Upper lobe of left lung (tissue), 4 donors: ENCODE data around the gene SIAH3.

Experiments used
- CTCF ChIP-seq, 6 experiments: fragments of 450-650 bp in 4 of 6; fragments of 200-600 bp in 2 of 6; sonication (generic) in 2 of 6; IDR thresholded peaks; one replicate each; pipeline ENCODE4 v1.5.1; 2016 to 2019; ENCODE audit warnings: antibody characterized with exemption in 6 of 6
- EP300 ChIP-seq, 4 donors: sonication (generic); formaldehyde crosslinking; IDR thresholded peaks; one replicate each; pipeline ENCODE4 v1.5.1; 2017; ENCODE audit warnings: antibody characterized with exemption in 4 of 4, control low read depth in 2 of 4
- POLR2A ChIP-seq, 4 donors: fragments of 450-650 bp; IDR thresholded peaks; one replicate each; pipeline ENCODE4 v1.5.1; 2016 to 2017; ENCODE audit warnings: antibody characterized with exemption in 4 of 4, mild to moderate bottlenecking in 2 of 4
- POLR2AphosphoS5 ChIP-seq, 2 donors: sonication (generic); formaldehyde crosslinking; IDR thresholded peaks; one replicate each; pipeline ENCODE4 v1.5.1; 2017; ENCODE audit warnings: antibody characterized with exemption in 2 of 2

DNA sequence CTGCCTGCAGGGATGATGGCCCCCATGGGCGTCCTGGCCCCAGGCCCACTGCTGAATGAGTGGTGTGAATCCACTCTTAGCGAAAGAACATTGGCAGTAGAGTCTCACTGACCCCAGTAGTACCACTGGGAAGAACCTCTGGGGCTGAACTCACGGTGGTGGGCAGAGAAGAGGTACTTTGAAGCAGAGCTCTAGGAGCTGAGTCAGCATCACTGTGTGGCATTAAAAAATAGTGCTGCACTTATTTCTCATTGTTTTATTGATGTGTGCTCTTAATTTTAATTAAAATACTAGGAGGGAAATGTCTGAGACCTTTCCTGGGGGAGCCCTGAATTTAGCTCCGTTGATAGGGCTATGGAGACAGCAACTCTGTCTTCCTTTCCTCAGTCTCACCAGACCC lies 88.1 kb downstream of the SIAH3 start:
- TF ChIP-seq POLR2A (IDR thresholded peaks at IDR 0.05), result no peak
- TF ChIP-seq CTCF (IDR thresholded peaks at IDR 0.05), result no peak
- no peak for TF ChIP-seq EP300 (IDR thresholded peaks at IDR 0.05)
- TF ChIP-seq POLR2AphosphoS5 (IDR thresholded peaks at IDR 0.05), result no peak
